Stimulated activated CD8-positive, alpha-beta memory T cell treated with anti-CD3 and anti-CD28 coated beads, Interleukin-12 subunit alpha, Interleukin-12 subunit beta, amount 100 ng/mL, for 24 hours (primary cell): ENCODE results near the gene COX7A1.

ENCODE experiments used
- DNase-seq: peaks from one replicate; pipeline ENCODE4 v3.0.0-alpha.2; 2020; ENCODE audit errors: extremely low read depth

Gene COX7A1

DNA sequence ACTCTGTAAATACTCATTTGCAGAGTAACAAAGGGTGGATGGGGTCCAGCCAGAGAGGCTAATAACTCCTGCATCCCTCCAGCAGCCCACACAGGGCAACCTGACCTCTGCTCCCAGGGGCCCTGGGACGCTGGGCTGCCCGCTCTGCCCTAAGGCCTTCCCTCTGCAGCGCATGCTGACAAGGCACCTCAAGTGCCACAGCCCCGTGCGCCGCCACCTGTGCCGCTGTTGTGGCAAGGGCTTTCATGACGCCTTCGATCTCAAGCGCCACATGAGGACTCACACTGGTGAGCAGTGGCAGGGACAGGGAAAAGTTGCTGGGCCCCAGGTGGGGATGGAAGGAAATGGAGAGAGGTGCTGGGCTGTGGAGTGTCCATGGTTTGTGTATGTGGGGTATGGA is 39.6 kb downstream of the COX7A1 start:
- no peak for DNase-seq

GRCh38 chr19:36111200-36111539 is 41.1 kb downstream of the COX7A1 start:
- DNase-seq = no peak

DNA sequence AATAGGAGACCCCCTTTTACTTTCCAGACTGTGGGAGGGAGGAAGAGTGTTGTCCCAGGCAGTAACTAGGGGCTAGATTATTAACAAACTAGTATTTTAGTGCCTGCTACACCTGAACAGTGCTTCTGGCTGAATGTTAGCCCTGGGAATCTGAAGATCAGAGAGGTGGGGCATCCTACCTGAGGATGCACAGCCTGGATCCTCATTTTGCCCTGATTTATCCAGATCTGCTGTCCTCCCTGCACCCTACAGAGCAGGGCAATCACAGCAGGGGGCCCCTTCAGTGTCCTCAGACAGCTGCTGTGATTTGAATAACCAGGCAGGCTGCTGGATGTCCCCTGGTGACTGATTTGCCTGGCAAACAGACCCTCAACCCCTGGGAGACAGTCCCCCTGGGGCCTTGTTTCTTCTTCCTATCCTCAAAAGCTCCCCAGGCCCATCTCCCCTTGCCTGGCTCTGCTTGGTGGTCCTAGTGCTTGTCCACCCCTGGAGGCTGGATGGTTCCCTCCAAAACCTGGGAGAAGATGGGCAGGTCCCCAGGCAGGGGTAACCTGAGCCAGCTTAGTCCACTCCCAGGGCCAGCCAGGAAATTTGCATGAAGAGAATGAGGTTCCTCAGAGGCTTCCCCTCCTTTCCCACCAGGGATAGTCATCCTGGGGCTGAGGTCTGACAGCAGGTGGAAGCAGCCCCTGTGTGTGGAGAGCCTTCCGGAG is 41.6 kb downstream of the COX7A1 start, which contains the start of gene OVOL3:
Gene OVOL3, plus strand, starts transcription at position 657 of the 713 bp plus-strand sequence. CDS start 60 bp downstream, outside the sequence.
- no peak for DNase-seq

GRCh38 chr19:36108684-36109083 is 43.6 kb downstream of the COX7A1 start:
- DNase-seq = no peak

GRCh38 chr19:36106991-36107390 is 45.3 kb downstream of the COX7A1 start:
- no peak for DNase-seq

DNA sequence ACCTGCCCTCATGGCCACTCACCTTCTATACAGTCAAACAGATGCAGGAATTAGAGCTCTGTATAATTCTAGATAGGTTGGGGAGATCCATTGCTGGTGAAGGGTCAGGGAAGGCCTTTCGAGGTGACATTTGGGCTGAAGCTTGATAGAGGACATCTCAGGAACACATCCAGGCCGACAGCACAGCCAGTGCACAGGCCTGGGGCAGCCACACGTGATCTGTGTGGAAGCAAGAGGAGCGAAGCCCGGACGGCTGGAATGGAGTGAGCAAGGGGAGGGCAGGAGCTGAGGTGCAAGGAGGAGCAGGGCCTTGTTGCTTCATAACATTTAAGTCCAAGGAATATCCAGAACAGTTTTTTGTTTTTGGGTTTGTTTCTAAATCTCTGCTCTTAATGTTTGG is 45.8 kb downstream of the COX7A1 start:
- no peak for DNase-seq

- DNase-seq = no peak
Observed at GRCh38 chr19:36103842-36104552, 48.2 kb downstream of the COX7A1 start.

DNA sequence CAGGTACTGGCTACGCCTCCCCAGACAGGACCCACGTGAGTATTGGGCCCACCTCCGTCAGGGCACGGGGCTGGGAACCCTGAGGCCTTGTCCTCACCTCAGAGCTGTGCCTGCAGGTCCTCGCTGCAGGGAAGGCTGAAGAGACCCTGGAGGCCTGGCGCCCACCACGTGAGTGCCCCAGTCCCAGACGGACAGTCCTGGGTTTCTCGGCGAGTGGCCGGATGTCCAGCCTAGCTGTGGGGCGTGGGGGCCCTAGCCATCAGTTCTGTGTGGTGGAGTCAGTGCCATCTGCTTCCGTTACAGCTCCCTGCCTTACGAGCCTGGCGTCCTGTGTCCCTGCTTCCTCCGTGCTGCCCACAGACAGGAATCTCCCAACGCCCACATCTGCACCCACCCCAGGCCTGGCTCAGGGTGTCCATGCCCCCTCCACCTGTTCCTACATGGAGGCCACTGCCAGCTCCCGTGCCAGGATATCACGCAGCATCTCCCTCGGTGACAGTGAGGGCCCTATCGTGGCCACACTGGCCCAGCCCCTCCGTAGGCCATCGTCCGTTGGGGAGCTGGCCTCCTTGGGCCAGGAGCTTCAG is 49.1 kb downstream of the COX7A1 start:
- DNase-seq = no peak

GRCh38 chr19:36101550-36102327 is 50.5 kb downstream of the COX7A1 start:
- DNase-seq = no peak
